Measurements from ENCODE around the gene SPNS2. TPM values are rescaled to one million over a fixed set of nuclear protein-coding genes. Genes with fewer than 3 reads are reported as not detected.
A peak's percentile ranks its signal among the peaks of the same experiment; 100 is the strongest.

Gene SPNS2
- total and polyA plus RNA-seq, 2 donors (not counting 1 experiment from before 2014, with no cell fraction given) = 0.48 TPM; not detected in 1

- H3K4me2 ChIP-seq (replicated peaks; ENCODE audit: low read depth, low read length, poor library complexity, severe bottlenecking) = peak overlapping the region; percentile 18
- TF ChIP-seq EZH2 (IDR thresholded peaks at IDR 0.05; ENCODE audit: borderline replicate concordance, insufficient read depth, low read depth, low read length, poor library complexity, severe bottlenecking) (no peak), CTCF (IDR thresholded peaks at IDR 0.05) (no peak)
- Mint-ChIP-seq H3K4me3 (no peak overlapping the region), H3K27ac (no peak overlapping the region), H3K4me1 (peaks cover under 1% of the 10 kb centered on the region), H3K9me3 (ENCODE audit: insufficient read depth) (no peaks in the 10 kb centered on the region), H3K27me3 (peaks cover 4% of the 10 kb centered on the region)
- H4K20me1 ChIP-seq (ENCODE audit: control insufficient read depth, insufficient read depth, low read length, poor library complexity, severe bottlenecking) = no peaks in the 10 kb centered on the region
- no peaks in the 10 kb centered on the region for H3K79me2 ChIP-seq (ENCODE audit: control insufficient read depth, insufficient read depth, low read length)
- intact Hi-C loops (cut with micrococcal nuclease) = no loop called here
- DNase-seq (no peak), ATAC-seq (ENCODE audit: low read depth) (no peak)
- H3K9me3 ChIP-seq (ENCODE audit: control extremely low read depth in 1 of 3, control insufficient read depth in 2 of 3, insufficient read depth in 1 of 3, low read length in 2 of 3) = no peaks in the 10 kb centered on the region
- H3K27ac ChIP-seq (ENCODE audit: low read length in 2 of 2) = no peak overlapping the region
- H3K4me1 ChIP-seq (ENCODE audit: control insufficient read depth in 2 of 2, insufficient read depth in 2 of 2, low read length in 2 of 2) = peaks cover 0 to 24% of the 10 kb centered on the region in 2 donors
- CTCF ChIA-PET = interaction anchor here (0.9 kb wide), 1 partner anchor 43 kb away, joined by 3 read pairs; no protein-coding TSS in a partner anchor
- H3K4me3 ChIP-seq (ENCODE audit: control extremely low read depth in 1 of 5, extremely low read depth in 1 of 5, insufficient read depth in 1 of 5, low read depth in 2 of 5, low read length in 4 of 5) = no peak overlapping the region
- no peaks in the 10 kb centered on the region for H3K27me3 ChIP-seq (replicated peaks in 1 of 4; ENCODE audit: control extremely low read depth in 1 of 4, control insufficient read depth in 3 of 4, insufficient read depth in 4 of 4, low read length in 3 of 4)
- WGBS (ENCODE audit: insufficient coverage) = 77% methylated on average over 5 of the region's 8 CpGs
- no peak overlapping the region for H2AFZ ChIP-seq (ENCODE audit: insufficient read depth, low read depth, low read length, poor library complexity, severe bottlenecking)
- H3K36me3 ChIP-seq (replicated peaks in 1 of 2; ENCODE audit: control extremely low read depth in 1 of 2, control insufficient read depth in 1 of 2, extremely low read depth in 1 of 2, insufficient read depth in 2 of 2, low read length in 1 of 2) = no peaks in the 10 kb centered on the region
- no peak overlapping the region for H3K9ac ChIP-seq (ENCODE audit: low read length)
- POLR2A ChIA-PET = no interaction called here
Measured at GRCh38 chr17:4523946-4524345, 25.3 kb downstream of the SPNS2 start.

- Mint-ChIP-seq H3K4me3 (no peak overlapping the region), H3K27me3 (peaks cover 8% of the 10 kb centered on the region), H3K9me3 (ENCODE audit: insufficient read depth) (no peaks in the 10 kb centered on the region), H3K4me1 (no peaks in the 10 kb centered on the region), H3K27ac (no peak overlapping the region)
- ChIA-PET CTCF (interaction anchor here (1.1 kb wide), 1 partner anchor 100 kb away, joined by 3 read pairs; no protein-coding TSS in a partner anchor), POLR2A (no interaction called here)
- Histone ChIP-seq H3K36me3 (replicated peaks in 1 of 2; ENCODE audit: control extremely low read depth in 1 of 2, control insufficient read depth in 1 of 2, extremely low read depth in 1 of 2, insufficient read depth in 2 of 2, low read length in 1 of 2) (no peaks in the 10 kb centered on the region), H3K27ac (ENCODE audit: low read length in 2 of 2) (no peak overlapping the region), H3K4me3 (ENCODE audit: control extremely low read depth in 1 of 5, extremely low read depth in 1 of 5, insufficient read depth in 1 of 5, low read depth in 2 of 5, low read length in 4 of 5) (no peak overlapping the region), H2AFZ (ENCODE audit: insufficient read depth, low read depth, low read length, poor library complexity, severe bottlenecking) (no peak overlapping the region), H3K9me3 (ENCODE audit: control extremely low read depth in 1 of 3, control insufficient read depth in 2 of 3, insufficient read depth in 1 of 3, low read length in 2 of 3) (no peaks in the 10 kb centered on the region), H3K9ac (ENCODE audit: low read length) (no peak overlapping the region), H3K4me1 (ENCODE audit: control insufficient read depth in 2 of 2, insufficient read depth in 2 of 2, low read length in 2 of 2) (peaks cover 0 to 16% of the 10 kb centered on the region in 2 donors), H3K4me2 (replicated peaks; ENCODE audit: low read depth, low read length, poor library complexity, severe bottlenecking) (no peak overlapping the region), H3K27me3 (replicated peaks in 1 of 4; ENCODE audit: control extremely low read depth in 1 of 4, control insufficient read depth in 3 of 4, insufficient read depth in 4 of 4, low read length in 3 of 4) (peaks cover 0 to 2% (median 0%) of the 10 kb centered on the region in 4 experiments), H3K79me2 (ENCODE audit: control insufficient read depth, insufficient read depth, low read length) (no peaks in the 10 kb centered on the region), H4K20me1 (ENCODE audit: control insufficient read depth, insufficient read depth, low read length, poor library complexity, severe bottlenecking) (no peaks in the 10 kb centered on the region)
- no peak for TF ChIP-seq EZH2 (IDR thresholded peaks at IDR 0.05; ENCODE audit: borderline replicate concordance, insufficient read depth, low read depth, low read length, poor library complexity, severe bottlenecking)
- no peak for TF ChIP-seq CTCF (IDR thresholded peaks at IDR 0.05)
- intact Hi-C loops (cut with micrococcal nuclease) = no loop called here
- WGBS (ENCODE audit: insufficient coverage) = 86% methylated on average over 9 of the region's 11 CpGs
- ATAC-seq (ENCODE audit: low read depth) (no peak), DNase-seq (no peak)
Measured at GRCh38 chr17:4525691-4526397, 27.2 kb downstream of the SPNS2 start.

Data from B cell (primary cell).